HFF-Myc (cell line): ENCODE results near the gene COL19A1.

ENCODE experiments used
- DNase-seq: peaks from one replicate; pipeline ENCODE4 v3.0.0-alpha.2; 2011; ENCODE audit warnings: low read depth; ENCODE audit errors: extremely low read depth
- H3K4me3 ChIP-seq: replicated peaks from 2 replicates; pipeline ENCODE4 v1.5.1; 2011; ENCODE audit warnings: low read depth, mild to moderate bottlenecking, control low read depth, low read length
- TF ChIP-seq, protein P1 (sequence below): IDR thresholded peaks from 2 replicates; pipeline ENCODE4 v1.5.1; 2012; ENCODE audit warnings: mild to moderate bottlenecking, low read depth, low read length, control low read depth; ENCODE audit errors: missing control alignments

COL19A1 gene

DNA sequence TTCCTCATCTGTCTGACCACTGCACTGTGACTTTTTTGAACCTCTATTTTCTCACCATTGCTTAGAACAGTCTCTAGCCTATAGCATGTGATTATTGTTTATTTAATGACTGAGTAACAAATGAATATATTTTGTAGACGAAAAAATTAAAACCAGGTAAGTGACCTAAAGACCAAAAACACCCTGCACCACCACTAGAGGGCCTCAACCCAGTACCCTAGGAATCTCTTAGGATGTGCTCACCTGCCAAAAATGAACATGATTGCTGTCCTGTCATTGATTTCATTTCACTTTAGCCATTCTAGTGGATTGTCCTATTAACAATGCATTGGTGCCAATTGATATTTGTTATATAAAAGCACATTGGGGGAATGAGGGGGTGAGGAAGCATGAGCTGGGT lies 237.4 kb downstream of the COL19A1 start:
- DNase-seq: no peak
- H3K4me3 ChIP-seq: no peak overlapping the region
- TF ChIP-seq, protein P1, sequence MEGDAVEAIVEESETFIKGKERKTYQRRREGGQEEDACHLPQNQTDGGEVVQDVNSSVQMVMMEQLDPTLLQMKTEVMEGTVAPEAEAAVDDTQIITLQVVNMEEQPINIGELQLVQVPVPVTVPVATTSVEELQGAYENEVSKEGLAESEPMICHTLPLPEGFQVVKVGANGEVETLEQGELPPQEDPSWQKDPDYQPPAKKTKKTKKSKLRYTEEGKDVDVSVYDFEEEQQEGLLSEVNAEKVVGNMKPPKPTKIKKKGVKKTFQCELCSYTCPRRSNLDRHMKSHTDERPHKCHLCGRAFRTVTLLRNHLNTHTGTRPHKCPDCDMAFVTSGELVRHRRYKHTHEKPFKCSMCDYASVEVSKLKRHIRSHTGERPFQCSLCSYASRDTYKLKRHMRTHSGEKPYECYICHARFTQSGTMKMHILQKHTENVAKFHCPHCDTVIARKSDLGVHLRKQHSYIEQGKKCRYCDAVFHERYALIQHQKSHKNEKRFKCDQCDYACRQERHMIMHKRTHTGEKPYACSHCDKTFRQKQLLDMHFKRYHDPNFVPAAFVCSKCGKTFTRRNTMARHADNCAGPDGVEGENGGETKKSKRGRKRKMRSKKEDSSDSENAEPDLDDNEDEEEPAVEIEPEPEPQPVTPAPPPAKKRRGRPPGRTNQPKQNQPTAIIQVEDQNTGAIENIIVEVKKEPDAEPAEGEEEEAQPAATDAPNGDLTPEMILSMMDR: peak; percentile 61

DNA sequence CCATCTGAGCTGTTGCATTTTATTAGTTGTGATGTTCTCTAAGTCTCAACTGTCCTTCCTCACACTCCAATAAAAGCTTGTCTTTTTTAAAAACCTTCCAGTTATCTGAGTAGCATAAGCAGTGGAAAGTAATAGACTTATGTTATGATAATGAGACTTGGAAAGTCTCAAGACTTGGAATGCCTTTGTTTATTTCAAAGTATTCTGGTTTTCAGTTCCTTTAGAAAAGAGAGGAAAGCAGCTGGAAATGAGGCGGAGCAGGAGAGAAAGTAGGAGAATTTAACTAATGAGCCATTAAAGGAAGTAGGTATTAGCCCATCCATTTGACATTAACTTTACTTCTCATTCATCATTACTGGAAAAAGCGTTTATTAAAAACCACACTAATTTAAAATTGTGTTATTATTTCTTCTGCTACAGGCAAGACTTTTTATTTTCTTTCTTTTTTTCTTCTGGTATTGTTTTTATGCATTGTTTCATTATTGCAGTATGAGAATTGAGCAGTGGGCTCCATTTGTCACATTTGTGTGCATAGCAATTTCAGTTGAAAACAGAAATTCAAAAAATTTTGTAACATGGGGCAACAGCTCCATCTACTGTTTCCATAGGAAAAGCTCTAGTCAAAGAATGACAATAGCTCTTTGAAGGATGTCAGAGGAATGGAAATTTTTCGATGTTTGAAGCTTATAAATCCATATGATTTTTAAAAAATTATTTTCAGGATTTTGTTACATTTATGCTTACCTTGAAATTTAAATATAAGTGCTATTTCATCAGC lies 241.7 kb downstream of the COL19A1 start:
- TF ChIP-seq, protein P1: peak; percentile 35
- DNase-seq: no peak
- H3K4me3 ChIP-seq: no peak overlapping the region

DNA sequence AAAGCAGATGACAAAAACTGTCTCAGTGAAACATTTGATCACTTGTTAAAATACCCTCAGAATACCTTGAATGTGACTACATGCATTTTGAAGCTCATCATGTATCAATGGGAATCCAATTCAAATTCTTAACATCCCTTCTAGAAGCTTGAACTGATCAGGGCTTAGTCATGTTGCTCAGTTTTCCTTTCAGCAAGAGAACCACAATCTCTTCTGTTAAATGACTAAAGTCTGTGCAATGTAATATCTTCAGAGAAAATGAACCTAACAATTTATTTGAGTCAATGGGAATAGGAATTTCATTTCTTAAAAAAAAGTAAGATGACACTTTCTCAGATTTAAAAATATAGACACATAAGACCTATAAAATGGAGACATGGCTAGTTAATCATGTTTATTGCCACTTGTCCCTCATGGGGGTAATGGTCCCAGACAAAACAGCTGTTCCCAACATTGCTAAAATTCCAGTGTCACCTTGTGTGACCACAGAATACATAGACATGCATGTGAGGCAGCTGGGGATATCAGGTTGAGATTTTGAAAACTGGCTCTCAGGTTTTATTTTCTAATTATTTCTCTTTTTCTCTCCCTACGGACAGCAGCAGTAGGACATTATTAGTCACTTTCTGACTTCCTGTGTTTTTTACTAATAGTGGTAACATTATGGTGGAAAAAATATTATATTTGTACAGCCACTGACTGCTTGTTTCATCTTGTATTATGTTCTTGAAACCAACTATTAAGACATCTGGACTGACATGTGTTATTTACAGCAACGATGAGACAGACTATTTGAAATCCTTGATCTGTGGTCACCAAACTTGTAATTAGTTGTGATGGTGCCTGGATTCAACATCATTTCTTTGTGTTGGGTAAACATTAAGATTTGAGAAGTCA lies 244.0 kb downstream of the COL19A1 start:
- DNase-seq: no peak
- TF ChIP-seq, protein P1: no peak
- H3K4me3 ChIP-seq: no peak overlapping the region

DNA sequence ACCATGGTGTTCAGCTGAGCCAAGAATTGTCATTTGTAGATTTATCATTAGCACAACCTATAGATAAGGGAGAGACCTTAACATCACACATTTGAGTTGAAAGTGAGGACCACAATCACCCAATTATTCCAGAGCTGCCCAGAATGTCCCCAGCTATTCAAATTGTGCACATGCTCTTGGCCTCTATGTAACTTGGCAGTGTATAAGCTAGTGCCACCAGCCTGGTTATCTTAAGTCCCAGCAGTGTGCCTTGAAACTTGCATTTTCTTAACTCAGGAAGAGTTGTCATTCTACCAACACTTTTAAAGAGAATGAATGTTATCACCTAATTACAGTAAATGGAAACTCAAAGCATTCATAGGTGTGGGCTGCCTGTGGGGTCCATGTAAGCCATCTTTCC lies 245.4 kb downstream of the COL19A1 start:
- no peak overlapping the region for H3K4me3 ChIP-seq
- TF ChIP-seq, protein P1: no peak
- DNase-seq: no peak

DNA sequence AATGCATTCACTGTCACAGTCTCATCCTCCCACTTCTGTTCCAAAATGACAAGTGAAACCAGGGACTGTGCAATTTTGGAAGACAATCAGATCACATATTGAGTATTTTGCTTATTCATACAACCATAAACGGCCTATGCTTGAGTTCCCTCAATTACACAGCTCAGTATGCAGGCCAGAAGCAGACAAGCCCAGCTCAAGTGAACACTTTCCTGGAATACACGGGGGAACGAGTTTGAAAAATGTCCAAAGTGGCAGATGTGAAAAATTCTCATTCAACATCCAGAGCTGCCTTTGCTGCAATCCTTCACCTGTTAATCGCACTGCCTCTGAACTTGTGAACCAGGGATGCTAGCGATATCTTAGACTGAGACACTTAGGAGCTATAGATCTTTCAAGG lies 246.4 kb downstream of the COL19A1 start:
- no peak overlapping the region for H3K4me3 ChIP-seq
- TF ChIP-seq, protein P1: no peak
- no peak for DNase-seq

DNA sequence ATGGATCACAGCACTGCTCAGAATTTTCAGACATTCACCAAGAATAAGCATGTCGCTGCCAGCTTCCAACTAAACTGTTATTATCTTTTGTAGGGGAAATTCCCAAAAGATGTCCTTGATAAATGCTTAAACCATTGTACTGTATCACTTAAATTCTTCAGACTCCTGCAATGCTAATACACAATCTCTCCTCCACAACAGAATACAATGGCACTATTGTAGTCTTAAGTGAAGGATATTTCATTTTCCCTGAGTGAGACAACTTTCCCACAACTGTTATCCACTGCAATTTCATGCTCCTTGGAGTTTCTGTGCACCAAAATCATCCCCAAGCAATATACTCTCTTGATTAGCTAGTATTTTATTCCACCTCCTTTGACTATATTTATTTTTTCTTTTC lies 246.8 kb downstream of the COL19A1 start:
- no peak for DNase-seq
- TF ChIP-seq, protein P1: no peak
- H3K4me3 ChIP-seq: no peak overlapping the region
